ENCODE measurements around the gene IFNE. TPM values are rescaled to one million over a fixed set of nuclear protein-coding genes. Genes with fewer than 3 reads are reported as not detected.

The IFNE gene
- total RNA-seq, 1 donor from 2014 or later: 0.16 TPM

DNA sequence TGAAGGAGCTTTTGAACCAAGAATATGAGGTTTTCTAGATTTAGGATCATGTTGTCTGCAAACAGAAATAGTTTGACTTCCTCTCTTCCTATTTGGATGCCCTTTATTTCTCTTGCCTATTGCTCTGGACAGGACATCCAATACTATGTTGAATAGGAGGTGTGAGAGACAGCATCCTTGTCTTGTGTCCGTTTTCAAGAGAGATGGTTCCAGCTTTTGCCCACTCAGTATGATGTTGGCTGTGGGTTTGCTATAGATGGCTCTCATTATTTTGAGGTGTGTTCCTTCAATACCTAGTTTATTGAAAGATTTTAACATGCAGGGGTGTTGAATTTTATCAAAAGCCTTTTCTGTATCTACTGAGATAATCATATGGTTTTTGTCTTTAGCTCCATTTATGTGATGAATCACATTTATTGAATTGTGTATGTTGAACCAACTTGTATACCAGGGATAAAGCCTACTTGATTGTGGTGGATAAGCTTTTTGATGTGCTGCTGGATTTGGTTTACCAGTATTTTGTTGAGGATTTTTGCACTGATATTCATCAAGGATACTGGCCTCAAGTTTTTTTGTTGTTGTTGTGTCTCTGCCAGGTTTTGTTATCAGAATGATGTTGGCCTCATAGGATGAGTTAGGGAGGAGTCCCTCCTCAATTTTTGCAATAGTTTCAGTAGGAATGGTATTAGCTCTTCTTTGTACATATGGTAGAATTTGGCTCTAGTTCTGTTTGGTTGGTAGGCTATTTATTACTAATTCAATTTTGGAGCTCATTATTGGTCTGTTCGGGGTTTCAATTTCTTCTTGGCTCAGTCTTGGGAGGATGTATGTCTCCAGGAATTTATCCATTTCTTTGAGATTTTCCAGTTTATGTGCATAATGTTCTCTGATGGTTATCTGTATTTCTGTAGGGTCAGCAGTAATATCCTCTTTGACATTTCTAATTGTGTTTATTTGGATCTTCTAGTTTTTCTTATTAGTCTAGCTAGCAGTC lies 41.2 kb upstream of the IFNE start:
- H3K4me3 Mint-ChIP-seq: no peak overlapping the region
- peaks cover 9% of the 10 kb centered on the region for H3K9me3 Mint-ChIP-seq
- H3K27me3 Mint-ChIP-seq (ENCODE audit: low read depth): no peaks in the 10 kb centered on the region
- H3K36me3 Mint-ChIP-seq (ENCODE audit: low read depth): no peaks in the 10 kb centered on the region
- no peak overlapping the region for H3K27ac Mint-ChIP-seq (ENCODE audit: unreplicated experiment)
- DNase-seq (ENCODE audit: low read depth, low spot score): no peak
- no peaks in the 10 kb centered on the region for H3K4me1 Mint-ChIP-seq
- no peak for TF ChIP-seq CTCF (conservative IDR thresholded peaks at IDR 0.05)

DNA sequence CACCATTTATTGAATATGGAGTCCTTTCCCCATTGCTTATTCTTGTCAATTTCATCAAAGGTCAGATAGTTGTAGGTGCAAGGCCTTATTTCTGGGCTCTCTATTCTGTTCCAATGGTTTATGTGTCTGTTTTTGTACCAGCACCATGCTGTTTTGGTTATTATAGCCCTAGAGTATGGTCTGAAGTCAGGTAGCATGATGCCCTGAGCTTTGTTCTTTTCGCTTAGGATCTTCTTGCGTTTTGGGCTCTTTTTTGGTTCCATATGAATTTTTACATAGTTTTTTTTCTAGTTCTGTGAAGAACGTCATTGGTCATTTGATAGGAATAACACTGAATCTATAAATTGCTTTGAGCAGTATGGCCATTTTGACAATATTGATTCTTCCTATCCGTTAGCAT lies 40.2 kb upstream of the IFNE start:
- H3K27ac Mint-ChIP-seq (ENCODE audit: unreplicated experiment): no peak overlapping the region
- H3K9me3 Mint-ChIP-seq: peaks cover 9% of the 10 kb centered on the region
- H3K4me3 Mint-ChIP-seq: no peak overlapping the region
- H3K36me3 Mint-ChIP-seq (ENCODE audit: low read depth): no peaks in the 10 kb centered on the region
- DNase-seq (ENCODE audit: low read depth, low spot score): no peak
- H3K4me1 Mint-ChIP-seq: no peaks in the 10 kb centered on the region
- TF ChIP-seq CTCF (conservative IDR thresholded peaks at IDR 0.05): no peak
- H3K27me3 Mint-ChIP-seq (ENCODE audit: low read depth): no peaks in the 10 kb centered on the region

DNA sequence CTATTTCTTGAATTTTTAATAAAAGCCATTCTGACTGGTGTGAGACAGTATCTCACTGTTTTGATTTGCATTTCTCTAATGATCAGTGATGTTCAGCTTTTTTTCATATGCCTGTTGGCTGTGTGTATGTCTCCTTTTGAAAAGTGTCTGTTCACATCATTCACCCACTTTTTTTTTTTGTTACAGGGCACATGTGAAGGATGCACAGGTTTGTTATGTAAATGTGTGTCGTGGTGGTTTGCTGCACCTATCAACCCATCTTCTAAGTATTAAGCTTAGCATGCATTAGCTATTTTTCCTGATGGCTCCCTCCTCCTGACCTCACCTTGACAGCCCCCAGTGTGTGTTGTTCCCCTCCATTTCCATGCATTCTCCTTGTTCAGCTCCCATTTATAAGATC lies 39.3 kb upstream of the IFNE start:
- H3K27me3 Mint-ChIP-seq (ENCODE audit: low read depth): no peaks in the 10 kb centered on the region
- H3K9me3 Mint-ChIP-seq: peaks cover 9% of the 10 kb centered on the region
- H3K4me3 Mint-ChIP-seq: no peak overlapping the region
- TF ChIP-seq CTCF (conservative IDR thresholded peaks at IDR 0.05): no peak
- H3K36me3 Mint-ChIP-seq (ENCODE audit: low read depth): no peaks in the 10 kb centered on the region
- DNase-seq (ENCODE audit: low read depth, low spot score): no peak
- no peaks in the 10 kb centered on the region for H3K4me1 Mint-ChIP-seq
- H3K27ac Mint-ChIP-seq (ENCODE audit: unreplicated experiment): no peak overlapping the region

GRCh38 chr9:21520501-21521228 lies 38.6 kb upstream of the IFNE start:
- TF ChIP-seq CTCF (conservative IDR thresholded peaks at IDR 0.05): no peak
- Mint-ChIP-seq H3K36me3 (ENCODE audit: low read depth) (no peaks in the 10 kb centered on the region), H3K4me1 (no peaks in the 10 kb centered on the region), H3K9me3 (peaks cover 9% of the 10 kb centered on the region), H3K27ac (ENCODE audit: unreplicated experiment) (no peak overlapping the region), H3K27me3 (ENCODE audit: low read depth) (no peaks in the 10 kb centered on the region), H3K4me3 (no peak overlapping the region)
- DNase-seq (ENCODE audit: low read depth, low spot score): no peak

- Mint-ChIP-seq H3K36me3 (ENCODE audit: low read depth) (no peaks in the 10 kb centered on the region), H3K4me1 (no peaks in the 10 kb centered on the region), H3K9me3 (peaks cover 9% of the 10 kb centered on the region), H3K4me3 (no peak overlapping the region), H3K27me3 (ENCODE audit: low read depth) (no peaks in the 10 kb centered on the region), H3K27ac (ENCODE audit: unreplicated experiment) (no peak overlapping the region)
- TF ChIP-seq CTCF (conservative IDR thresholded peaks at IDR 0.05): no peak
- no peak for DNase-seq (ENCODE audit: low read depth, low spot score)
Observed at GRCh38 chr9:21519855-21520434, 37.8 kb upstream of the IFNE start.

Data from neural crest cell (in vitro differentiated cells).